WTC11 (cell line): ENCODE measurements around the gene CLNK. TPM values are rescaled to one million over a fixed set of nuclear protein-coding genes. Genes with fewer than 3 reads are reported as not detected.

ENCODE experiments used
- ATAC-seq: fragments of 200-7000 bp; cut with Tn5 transposase; 2 replicates; pipeline ENCODE4 v1.10.0; 2021; ENCODE audit warnings: mild to moderate bottlenecking, moderate library complexity
- CTCF ChIA-PET: fragments of 300-600 bp; sonication (Branson Sonifier 250); formaldehyde crosslinking; loops from one replicate; lab custom pipeline; 2021; ENCODE audit warnings: antibody characterized with exemption; lab: Charles Lee
- POLR2A ChIA-PET: fragments of 350-600 bp; sonication (Branson Sonifier 250); formaldehyde crosslinking; loops from one replicate; lab custom pipeline; 2021; ENCODE audit warnings: antibody characterized with exemption; lab: Charles Lee
- DNase-seq: peaks from one replicate; pipeline ENCODE4 v3.0.0; 2021; ENCODE audit warnings: low spot score
- H3K27ac Mint-ChIP-seq: 2 replicates; pipeline ENCODE4 v1.8.0; 2021; ENCODE audit warnings: mixed read lengths
- H3K27me3 Mint-ChIP-seq: 2 replicates; pipeline ENCODE4 v1.8.0; 2021; ENCODE audit warnings: low read depth, mild to moderate bottlenecking, moderate library complexity, mixed read lengths
- H3K36me3 Mint-ChIP-seq: 2 replicates; pipeline ENCODE4 v1.8.0; 2021; ENCODE audit warnings: mixed read lengths
- H3K4me1 Mint-ChIP-seq: 2 replicates; pipeline ENCODE4 v1.8.0; 2022; ENCODE audit warnings: mixed read lengths
- H3K4me3 Mint-ChIP-seq: 2 replicates; pipeline ENCODE4 v1.8.0; 2021; ENCODE audit warnings: mild to moderate bottlenecking, moderate library complexity, mixed read lengths
- H3K9me3 Mint-ChIP-seq: 2 replicates; pipeline ENCODE4 v1.8.0; 2021; ENCODE audit warnings: mixed read lengths
- ATF1 ChIP-seq: sonication (generic); formaldehyde crosslinking; IDR thresholded peaks from 2 replicates; pipeline ENCODE4 v1.8.1; 2023; ENCODE audit warnings: mild to moderate bottlenecking, moderate library complexity, missing genetic modification reagents
- EMX1 ChIP-seq: fragments of 250-450 bp; sonication (Bioruptor Pico); IDR thresholded peaks from 2 replicates; pipeline ENCODE4 v1.8.0; 2021; ENCODE audit warnings: mild to moderate bottlenecking
- ESRRA ChIP-seq: sonication (generic); formaldehyde crosslinking; IDR thresholded peaks from 2 replicates; pipeline ENCODE4 v1.8.1; 2022; ENCODE audit warnings: mild to moderate bottlenecking, missing genetic modification reagents, borderline replicate concordance
- ETV6 ChIP-seq: sonication (generic); formaldehyde crosslinking; IDR thresholded peaks from 2 replicates; pipeline ENCODE4 v1.8.1; 2022; ENCODE audit warnings: mild to moderate bottlenecking, missing genetic modification reagents
- JAZF1 ChIP-seq: fragments of 250-450 bp; sonication (Bioruptor Pico); IDR thresholded peaks from 2 replicates; pipeline ENCODE4 v1.9.0; 2021; ENCODE audit warnings: moderate library complexity, mild to moderate bottlenecking, inconsistent platforms
- MYBL2 ChIP-seq: sonication (generic); formaldehyde crosslinking; IDR thresholded peaks from 2 replicates; pipeline ENCODE4 v1.8.1; 2023; ENCODE audit warnings: mild to moderate bottlenecking, moderate library complexity, missing genetic modification reagents
- NFYB ChIP-seq: sonication (generic); formaldehyde crosslinking; conservative IDR thresholded peaks from 2 replicates; pipeline ENCODE4 v1.8.0; 2022; ENCODE audit warnings: low read depth, missing genetic modification reagents
- NR3C1 ChIP-seq: sonication (generic); formaldehyde crosslinking; conservative IDR thresholded peaks from 2 replicates; pipeline ENCODE4 v1.8.1; 2023; ENCODE audit warnings: low read depth, mild to moderate bottlenecking, missing genetic modification reagents
- ZNF138 ChIP-seq: sonication (generic); formaldehyde crosslinking; conservative IDR thresholded peaks from 2 replicates; pipeline ENCODE4 v1.8.1; 2022; ENCODE audit warnings: mild to moderate bottlenecking, moderate library complexity, missing genetic modification reagents
- ZNF232 ChIP-seq: sonication (generic); formaldehyde crosslinking; IDR thresholded peaks from 2 replicates; pipeline ENCODE4 v1.8.0; 2022; ENCODE audit warnings: mild to moderate bottlenecking, missing genetic modification reagents
- total RNA-seq: library from RNA; stranded (reverse); gene quantifications from 3 replicates; pipeline ENCODE4 v1.2.3, GENCODE V29; 2021
- TF ChIP-seq, protein P1 (sequence below): sonication (generic); formaldehyde crosslinking; IDR thresholded peaks from 2 replicates; pipeline ENCODE4 v1.8.0; 2022; ENCODE audit warnings: missing genetic modification reagents
- TF ChIP-seq, protein P2 (sequence below): sonication (generic); formaldehyde crosslinking; IDR thresholded peaks from 2 replicates; pipeline ENCODE4 v1.8.0; 2022; ENCODE audit warnings: mild to moderate bottlenecking, missing genetic modification reagents
- TF ChIP-seq, protein P3 (sequence below): fragments of 250-450 bp; sonication (Bioruptor Pico); IDR thresholded peaks from 2 replicates; pipeline ENCODE4 v1.9.0; 2021; ENCODE audit warnings: mild to moderate bottlenecking
- TF ChIP-seq, protein P4 (sequence below): sonication (generic); formaldehyde crosslinking; IDR thresholded peaks from 2 replicates; pipeline ENCODE4 v1.8.1; 2023; ENCODE audit warnings: mild to moderate bottlenecking, missing genetic modification reagents, moderate library complexity
- TF ChIP-seq, protein P5 (sequence below): sonication (generic); formaldehyde crosslinking; IDR thresholded peaks from 2 replicates; pipeline ENCODE4 v1.8.0; 2023; ENCODE audit warnings: missing genetic modification reagents
- TF ChIP-seq, protein P6 (sequence below): sonication (generic); formaldehyde crosslinking; IDR thresholded peaks from 2 replicates; pipeline ENCODE4 v1.8.1; 2023; ENCODE audit warnings: mild to moderate bottlenecking, missing genetic modification reagents, moderate library complexity
- TF ChIP-seq, protein P7 (sequence below): sonication (generic); formaldehyde crosslinking; conservative IDR thresholded peaks from 2 replicates; pipeline ENCODE4 v1.8.1; 2022; ENCODE audit warnings: mild to moderate bottlenecking, missing genetic modification reagents
- TF ChIP-seq, protein P8 (sequence below): fragments of 200-600 bp; IDR thresholded peaks from 2 replicates; pipeline ENCODE4 v1.8.0; 2022; ENCODE audit warnings: antibody characterized with exemption
- TF ChIP-seq, protein P9 (sequence below): sonication (generic); formaldehyde crosslinking; IDR thresholded peaks from 2 replicates; pipeline ENCODE4 v1.8.1; 2022; ENCODE audit warnings: low read depth, mild to moderate bottlenecking, moderate library complexity, missing genetic modification reagents, borderline replicate concordance
- TF ChIP-seq, protein P10 (sequence below): sonication (generic); formaldehyde crosslinking; IDR thresholded peaks from 2 replicates; pipeline ENCODE4 v1.8.1; 2023; ENCODE audit warnings: mild to moderate bottlenecking, missing genetic modification reagents, borderline replicate concordance

The CLNK gene
- total RNA-seq, 1 experiment from 2014 or later = not detected

DNA sequence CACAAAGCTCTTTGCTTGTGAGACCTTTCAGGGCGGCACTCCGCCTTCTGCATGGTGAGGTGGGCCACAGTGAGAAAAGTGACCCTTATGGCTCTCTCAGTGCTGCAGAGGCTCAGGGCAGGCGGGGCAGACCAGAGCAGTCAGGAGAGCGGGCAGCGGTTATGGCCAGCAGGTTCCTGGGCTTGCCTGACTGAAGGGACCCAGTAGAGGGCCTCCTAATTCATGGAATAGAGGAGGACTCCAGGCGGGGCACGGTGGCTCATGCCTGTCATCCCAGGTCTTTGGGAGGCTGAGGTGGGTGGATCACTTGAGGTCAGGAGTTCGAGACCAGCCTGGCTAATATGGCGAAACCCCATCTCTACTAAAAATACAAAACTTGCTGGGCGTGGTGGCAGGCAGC lies 91.4 kb downstream of the CLNK start (continued):
- TF ChIP-seq, protein P1, sequence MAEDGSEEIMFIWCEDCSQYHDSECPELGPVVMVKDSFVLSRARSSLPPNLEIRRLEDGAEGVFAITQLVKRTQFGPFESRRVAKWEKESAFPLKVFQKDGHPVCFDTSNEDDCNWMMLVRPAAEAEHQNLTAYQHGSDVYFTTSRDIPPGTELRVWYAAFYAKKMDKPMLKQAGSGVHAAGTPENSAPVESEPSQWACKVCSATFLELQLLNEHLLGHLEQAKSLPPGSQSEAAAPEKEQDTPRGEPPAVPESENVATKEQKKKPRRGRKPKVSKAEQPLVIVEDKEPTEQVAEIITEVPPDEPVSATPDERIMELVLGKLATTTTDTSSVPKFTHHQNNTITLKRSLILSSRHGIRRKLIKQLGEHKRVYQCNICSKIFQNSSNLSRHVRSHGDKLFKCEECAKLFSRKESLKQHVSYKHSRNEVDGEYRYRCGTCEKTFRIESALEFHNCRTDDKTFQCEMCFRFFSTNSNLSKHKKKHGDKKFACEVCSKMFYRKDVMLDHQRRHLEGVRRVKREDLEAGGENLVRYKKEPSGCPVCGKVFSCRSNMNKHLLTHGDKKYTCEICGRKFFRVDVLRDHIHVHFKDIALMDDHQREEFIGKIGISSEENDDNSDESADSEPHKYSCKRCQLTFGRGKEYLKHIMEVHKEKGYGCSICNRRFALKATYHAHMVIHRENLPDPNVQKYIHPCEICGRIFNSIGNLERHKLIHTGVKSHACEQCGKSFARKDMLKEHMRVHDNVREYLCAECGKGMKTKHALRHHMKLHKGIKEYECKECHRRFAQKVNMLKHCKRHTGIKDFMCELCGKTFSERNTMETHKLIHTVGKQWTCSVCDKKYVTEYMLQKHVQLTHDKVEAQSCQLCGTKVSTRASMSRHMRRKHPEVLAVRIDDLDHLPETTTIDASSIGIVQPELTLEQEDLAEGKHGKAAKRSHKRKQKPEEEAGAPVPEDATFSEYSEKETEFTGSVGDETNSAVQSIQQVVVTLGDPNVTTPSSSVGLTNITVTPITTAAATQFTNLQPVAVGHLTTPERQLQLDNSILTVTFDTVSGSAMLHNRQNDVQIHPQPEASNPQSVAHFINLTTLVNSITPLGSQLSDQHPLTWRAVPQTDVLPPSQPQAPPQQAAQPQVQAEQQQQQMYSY (CRISPR knock-in tag) = no peak
- TF ChIP-seq, protein P2, sequence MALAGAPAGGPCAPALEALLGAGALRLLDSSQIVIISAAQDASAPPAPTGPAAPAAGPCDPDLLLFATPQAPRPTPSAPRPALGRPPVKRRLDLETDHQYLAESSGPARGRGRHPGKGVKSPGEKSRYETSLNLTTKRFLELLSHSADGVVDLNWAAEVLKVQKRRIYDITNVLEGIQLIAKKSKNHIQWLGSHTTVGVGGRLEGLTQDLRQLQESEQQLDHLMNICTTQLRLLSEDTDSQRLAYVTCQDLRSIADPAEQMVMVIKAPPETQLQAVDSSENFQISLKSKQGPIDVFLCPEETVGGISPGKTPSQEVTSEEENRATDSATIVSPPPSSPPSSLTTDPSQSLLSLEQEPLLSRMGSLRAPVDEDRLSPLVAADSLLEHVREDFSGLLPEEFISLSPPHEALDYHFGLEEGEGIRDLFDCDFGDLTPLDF (CRISPR knock-in tag) = no peak
- TF ChIP-seq, protein P3, sequence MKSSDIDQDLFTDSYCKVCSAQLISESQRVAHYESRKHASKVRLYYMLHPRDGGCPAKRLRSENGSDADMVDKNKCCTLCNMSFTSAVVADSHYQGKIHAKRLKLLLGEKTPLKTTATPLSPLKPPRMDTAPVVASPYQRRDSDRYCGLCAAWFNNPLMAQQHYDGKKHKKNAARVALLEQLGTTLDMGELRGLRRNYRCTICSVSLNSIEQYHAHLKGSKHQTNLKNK (CRISPR knock-in tag) = no peak
- TF ChIP-seq, all 79 proteins: peak for 0

DNA sequence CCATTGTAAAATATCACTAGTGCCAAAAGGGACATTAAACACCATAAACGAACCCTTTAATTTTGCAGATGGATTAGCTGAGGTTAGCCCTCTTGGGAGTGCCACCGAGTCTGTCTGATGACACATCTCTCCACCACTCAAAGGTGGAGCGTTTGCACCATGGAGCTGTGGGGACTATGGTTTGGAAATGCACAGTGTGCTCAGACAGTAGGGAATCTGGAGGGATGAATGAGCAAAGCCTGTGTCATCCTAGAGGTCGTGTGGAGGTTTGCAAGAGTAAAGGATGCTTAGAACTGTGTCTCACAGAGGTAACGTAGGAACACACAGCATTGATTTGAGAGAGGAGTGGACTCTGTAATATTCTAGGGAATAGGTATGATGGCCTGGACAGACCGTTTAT lies 93.7 kb downstream of the CLNK start:
- no peak overlapping the region for H3K27ac Mint-ChIP-seq
- no peak for ATAC-seq

More for the DNA sequence above, 93.7 kb downstream of the CLNK start:
- Mint-ChIP-seq H3K4me3 (no peak overlapping the region), H3K4me1 (0 out of 2 replicates have a peak, but pooled peaks cover 7% of the 10 kb centered on the region), H3K36me3 (peaks cover 35% of the 10 kb centered on the region), H3K27me3 (peaks cover 3% of the 10 kb centered on the region; the same call in 1 of the 2 replicates), H3K9me3 (peaks cover 55% of the 10 kb centered on the region)
- TF ChIP-seq, protein P4, sequence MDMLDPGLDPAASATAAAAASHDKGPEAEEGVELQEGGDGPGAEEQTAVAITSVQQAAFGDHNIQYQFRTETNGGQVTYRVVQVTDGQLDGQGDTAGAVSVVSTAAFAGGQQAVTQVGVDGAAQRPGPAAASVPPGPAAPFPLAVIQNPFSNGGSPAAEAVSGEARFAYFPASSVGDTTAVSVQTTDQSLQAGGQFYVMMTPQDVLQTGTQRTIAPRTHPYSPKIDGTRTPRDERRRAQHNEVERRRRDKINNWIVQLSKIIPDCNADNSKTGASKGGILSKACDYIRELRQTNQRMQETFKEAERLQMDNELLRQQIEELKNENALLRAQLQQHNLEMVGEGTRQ (CRISPR knock-in tag) = no peak
- TF ChIP-seq, protein P5, sequence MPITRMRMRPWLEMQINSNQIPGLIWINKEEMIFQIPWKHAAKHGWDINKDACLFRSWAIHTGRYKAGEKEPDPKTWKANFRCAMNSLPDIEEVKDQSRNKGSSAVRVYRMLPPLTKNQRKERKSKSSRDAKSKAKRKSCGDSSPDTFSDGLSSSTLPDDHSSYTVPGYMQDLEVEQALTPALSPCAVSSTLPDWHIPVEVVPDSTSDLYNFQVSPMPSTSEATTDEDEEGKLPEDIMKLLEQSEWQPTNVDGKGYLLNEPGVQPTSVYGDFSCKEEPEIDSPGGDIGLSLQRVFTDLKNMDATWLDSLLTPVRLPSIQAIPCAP = no peak
- TF ChIP-seq JAZF1 (CRISPR knock-in tag) (no peak), ZNF232 (no peak), EMX1 (no peak), MYBL2 (CRISPR knock-in tag) (no peak), ATF1 (CRISPR knock-in tag) (no peak), ZNF138 (CRISPR knock-in tag) (no peak), NR3C1 (CRISPR knock-in tag) (no peak), ETV6 (CRISPR knock-in tag) (no peak), NFYB (CRISPR knock-in tag) (no peak), ESRRA (no peak)
- TF ChIP-seq, protein P6, sequence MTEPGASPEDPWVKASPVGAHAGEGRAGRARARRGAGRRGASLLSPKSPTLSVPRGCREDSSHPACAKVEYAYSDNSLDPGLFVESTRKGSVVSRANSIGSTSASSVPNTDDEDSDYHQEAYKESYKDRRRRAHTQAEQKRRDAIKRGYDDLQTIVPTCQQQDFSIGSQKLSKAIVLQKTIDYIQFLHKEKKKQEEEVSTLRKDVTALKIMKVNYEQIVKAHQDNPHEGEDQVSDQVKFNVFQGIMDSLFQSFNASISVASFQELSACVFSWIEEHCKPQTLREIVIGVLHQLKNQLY (CRISPR knock-in tag) = no peak
- TF ChIP-seq, protein P7, sequence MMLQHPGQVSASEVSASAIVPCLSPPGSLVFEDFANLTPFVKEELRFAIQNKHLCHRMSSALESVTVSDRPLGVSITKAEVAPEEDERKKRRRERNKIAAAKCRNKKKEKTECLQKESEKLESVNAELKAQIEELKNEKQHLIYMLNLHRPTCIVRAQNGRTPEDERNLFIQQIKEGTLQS (CRISPR knock-in tag) = no peak
- TF ChIP-seq, protein P8, sequence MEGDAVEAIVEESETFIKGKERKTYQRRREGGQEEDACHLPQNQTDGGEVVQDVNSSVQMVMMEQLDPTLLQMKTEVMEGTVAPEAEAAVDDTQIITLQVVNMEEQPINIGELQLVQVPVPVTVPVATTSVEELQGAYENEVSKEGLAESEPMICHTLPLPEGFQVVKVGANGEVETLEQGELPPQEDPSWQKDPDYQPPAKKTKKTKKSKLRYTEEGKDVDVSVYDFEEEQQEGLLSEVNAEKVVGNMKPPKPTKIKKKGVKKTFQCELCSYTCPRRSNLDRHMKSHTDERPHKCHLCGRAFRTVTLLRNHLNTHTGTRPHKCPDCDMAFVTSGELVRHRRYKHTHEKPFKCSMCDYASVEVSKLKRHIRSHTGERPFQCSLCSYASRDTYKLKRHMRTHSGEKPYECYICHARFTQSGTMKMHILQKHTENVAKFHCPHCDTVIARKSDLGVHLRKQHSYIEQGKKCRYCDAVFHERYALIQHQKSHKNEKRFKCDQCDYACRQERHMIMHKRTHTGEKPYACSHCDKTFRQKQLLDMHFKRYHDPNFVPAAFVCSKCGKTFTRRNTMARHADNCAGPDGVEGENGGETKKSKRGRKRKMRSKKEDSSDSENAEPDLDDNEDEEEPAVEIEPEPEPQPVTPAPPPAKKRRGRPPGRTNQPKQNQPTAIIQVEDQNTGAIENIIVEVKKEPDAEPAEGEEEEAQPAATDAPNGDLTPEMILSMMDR = no peak
- TF ChIP-seq, protein P9, sequence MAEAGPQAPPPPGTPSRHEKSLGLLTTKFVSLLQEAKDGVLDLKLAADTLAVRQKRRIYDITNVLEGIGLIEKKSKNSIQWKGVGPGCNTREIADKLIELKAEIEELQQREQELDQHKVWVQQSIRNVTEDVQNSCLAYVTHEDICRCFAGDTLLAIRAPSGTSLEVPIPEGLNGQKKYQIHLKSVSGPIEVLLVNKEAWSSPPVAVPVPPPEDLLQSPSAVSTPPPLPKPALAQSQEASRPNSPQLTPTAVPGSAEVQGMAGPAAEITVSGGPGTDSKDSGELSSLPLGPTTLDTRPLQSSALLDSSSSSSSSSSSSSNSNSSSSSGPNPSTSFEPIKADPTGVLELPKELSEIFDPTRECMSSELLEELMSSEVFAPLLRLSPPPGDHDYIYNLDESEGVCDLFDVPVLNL (CRISPR knock-in tag) = no peak
- TF ChIP-seq, protein P10, sequence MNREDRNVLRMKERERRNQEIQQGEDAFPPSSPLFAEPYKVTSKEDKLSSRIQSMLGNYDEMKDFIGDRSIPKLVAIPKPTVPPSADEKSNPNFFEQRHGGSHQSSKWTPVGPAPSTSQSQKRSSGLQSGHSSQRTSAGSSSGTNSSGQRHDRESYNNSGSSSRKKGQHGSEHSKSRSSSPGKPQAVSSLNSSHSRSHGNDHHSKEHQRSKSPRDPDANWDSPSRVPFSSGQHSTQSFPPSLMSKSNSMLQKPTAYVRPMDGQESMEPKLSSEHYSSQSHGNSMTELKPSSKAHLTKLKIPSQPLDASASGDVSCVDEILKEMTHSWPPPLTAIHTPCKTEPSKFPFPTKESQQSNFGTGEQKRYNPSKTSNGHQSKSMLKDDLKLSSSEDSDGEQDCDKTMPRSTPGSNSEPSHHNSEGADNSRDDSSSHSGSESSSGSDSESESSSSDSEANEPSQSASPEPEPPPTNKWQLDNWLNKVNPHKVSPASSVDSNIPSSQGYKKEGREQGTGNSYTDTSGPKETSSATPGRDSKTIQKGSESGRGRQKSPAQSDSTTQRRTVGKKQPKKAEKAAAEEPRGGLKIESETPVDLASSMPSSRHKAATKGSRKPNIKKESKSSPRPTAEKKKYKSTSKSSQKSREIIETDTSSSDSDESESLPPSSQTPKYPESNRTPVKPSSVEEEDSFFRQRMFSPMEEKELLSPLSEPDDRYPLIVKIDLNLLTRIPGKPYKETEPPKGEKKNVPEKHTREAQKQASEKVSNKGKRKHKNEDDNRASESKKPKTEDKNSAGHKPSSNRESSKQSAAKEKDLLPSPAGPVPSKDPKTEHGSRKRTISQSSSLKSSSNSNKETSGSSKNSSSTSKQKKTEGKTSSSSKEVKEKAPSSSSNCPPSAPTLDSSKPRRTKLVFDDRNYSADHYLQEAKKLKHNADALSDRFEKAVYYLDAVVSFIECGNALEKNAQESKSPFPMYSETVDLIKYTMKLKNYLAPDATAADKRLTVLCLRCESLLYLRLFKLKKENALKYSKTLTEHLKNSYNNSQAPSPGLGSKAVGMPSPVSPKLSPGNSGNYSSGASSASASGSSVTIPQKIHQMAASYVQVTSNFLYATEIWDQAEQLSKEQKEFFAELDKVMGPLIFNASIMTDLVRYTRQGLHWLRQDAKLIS (CRISPR knock-in tag) = no peak
- ChIA-PET POLR2A (no interaction called here), CTCF (interaction anchor here (0.5 kb wide), 1 partner anchor 833 kb away, joined by 4 read pairs; no protein-coding TSS in a partner anchor)
- no peak for DNase-seq
